K562 (cell line): ENCODE measurements around the gene BPHL. TPM values are rescaled to one million over a fixed set of nuclear protein-coding genes. Genes with fewer than 3 reads are reported as not detected.
A peak's percentile ranks its signal among the peaks of the same experiment; 100 is the strongest.

Experiments used
- ATAC-seq: fragments of 200-7000 bp; cut with Tn5 transposase; 3 replicates; pipeline ENCODE4 v1.9.1; 2020; ENCODE audit warnings: moderate library complexity
- BruUV-seq: library from RNA; stranded (reverse); fragments of 400-500 nt; replicated peaks from 2 replicates; lab custom pipeline; 2021; lab: Mats Ljungman, UMichigan
- CTCF ChIA-PET: fragments of 300-600 bp; formaldehyde crosslinking; extraction: SDS; loops from one replicate; lab custom pipeline; 2021; ENCODE audit warnings: low intra/inter-chr PET ratio; lab: Yijun Ruan, JAX
- POLR2A ChIA-PET: fragments of 300-600, 350-650 bp; sonication (Branson Sonifier 250); formaldehyde crosslinking; extraction: SDS; loops from one replicate; lab custom pipeline; 2021; ENCODE audit warnings: antibody characterized with exemption, inconsistent platforms; lab: Yijun Ruan, JAX
- DNase-seq, 4 experiments: peaks; one replicate each; pipeline versions ENCODE4 v3.0.0 to v3.0.0-alpha.2; 2011 to 2018; ENCODE audit warnings: low spot score in 3 of 4, mixed read lengths in 3 of 4; ENCODE audit errors: extremely low read depth in 1 of 4
- FAIRE-seq: peaks from 2 replicates; lab custom pipeline; 2011; peaks lifted over from hg19 to GRCh38; lab: Jason Lieb, UNC
- H2AFZ ChIP-seq: 2 replicates; pipeline ENCODE4 v1.6.0; 2011; ENCODE audit warnings: low read depth, low read length, control low read depth, inconsistent platforms
- H3K27ac ChIP-seq: fragments of 200-600 bp; 3 replicates; pipeline ENCODE4 v1.8.0; 2011; ENCODE audit warnings: low read depth, mild to moderate bottlenecking, control low read depth, inconsistent platforms, low read length, moderate library complexity, mixed read lengths; ENCODE audit errors: extremely low read depth
- H3K27me3 ChIP-seq, 2 experiments: fragments of 300-600 bp in 1 of 2; 2 replicates in 1 of 2; 3 replicates in 1 of 2; pipeline versions ENCODE4 v1.6.0 to v1.8.0; 2011; ENCODE audit warnings: inconsistent platforms in 2 of 2, low read length in 2 of 2, mild to moderate bottlenecking in 1 of 2, mixed read lengths in 1 of 2, moderate library complexity in 1 of 2; ENCODE audit not compliant: control insufficient read depth in 2 of 2, insufficient read depth in 2 of 2
- H3K36me3 ChIP-seq: fragments of 300-600 bp; 3 replicates; pipeline ENCODE4 v1.8.0; 2011; ENCODE audit warnings: mild to moderate bottlenecking, low read length, inconsistent platforms; ENCODE audit not compliant: control insufficient read depth, insufficient read depth
- H3K4me1 ChIP-seq, 2 experiments: fragments of 200-600 bp in 1 of 2; replicated peaks in 1 of 2; 2 replicates in 1 of 2; 3 replicates in 1 of 2; pipeline versions ENCODE4 v1.5.1 to v1.8.0; 2011; ENCODE audit warnings: inconsistent platforms in 2 of 2, low read length in 2 of 2, mild to moderate bottlenecking in 1 of 2, mixed read lengths in 1 of 2, moderate library complexity in 1 of 2; ENCODE audit not compliant: control insufficient read depth in 2 of 2, insufficient read depth in 2 of 2
- H3K4me2 ChIP-seq: 2 replicates; pipeline ENCODE4 v1.6.1; 2011; ENCODE audit warnings: low read length, control low read depth, inconsistent platforms, mixed read lengths; ENCODE audit not compliant: insufficient read depth
- H3K4me3 ChIP-seq: fragments of 200-600 bp; sonication (generic), shearing (Covaris generic); 2 replicates; pipeline ENCODE4 v1.5.1; 2016; ENCODE audit warnings: control low read depth, inconsistent platforms
- H3K79me2 ChIP-seq: fragments of 200-600 bp; 3 replicates; pipeline ENCODE4 v1.8.0; 2011; ENCODE audit warnings: low read length, inconsistent platforms; ENCODE audit not compliant: control insufficient read depth, insufficient read depth
- H3K9ac ChIP-seq, 2 experiments: 2 replicates each; pipeline versions ENCODE4 v1.6.0 to v1.6.1; 2011; ENCODE audit warnings: low read depth in 2 of 2, low read length in 2 of 2, control low read depth in 1 of 2, inconsistent platforms in 1 of 2, mild to moderate bottlenecking in 1 of 2, mixed read lengths in 1 of 2; ENCODE audit not compliant: insufficient read depth in 1 of 2
- H3K9me1 ChIP-seq: one replicate; pipeline ENCODE4 v1.6.0; 2011; ENCODE audit warnings: inconsistent platforms, mild to moderate bottlenecking, low read length, moderate library complexity; ENCODE audit not compliant: control insufficient read depth, insufficient read depth
- H3K9me3 ChIP-seq: replicated peaks from 2 replicates; pipeline ENCODE4 v1.5.1; 2011; ENCODE audit warnings: low read depth, low read length, inconsistent platforms; ENCODE audit not compliant: control insufficient read depth, insufficient read depth
- H4K20me1 ChIP-seq: replicated peaks from 2 replicates; pipeline ENCODE4 v1.6.1; 2011; ENCODE audit warnings: low read length, inconsistent platforms, mixed read lengths; ENCODE audit not compliant: control insufficient read depth, insufficient read depth
- CXXC5 ChIP-seq: fragments of 250-450 bp; sonication (Bioruptor Pico); IDR thresholded peaks from 2 replicates; pipeline ENCODE4 v1.8.0; 2022; ENCODE audit warnings: inconsistent platforms, mild to moderate bottlenecking, moderate library complexity
- E2F6 ChIP-seq, 2 experiments: IDR thresholded peaks; 2 replicates each; pipeline ENCODE4 v1.6.1; 2011; ENCODE audit warnings: borderline replicate concordance in 1 of 2, control low read depth in 1 of 2, low read depth in 1 of 2, low read length in 1 of 2, mild to moderate bottlenecking in 1 of 2, mixed read lengths in 1 of 2, moderate library complexity in 1 of 2; ENCODE audit not compliant: insufficient read depth in 1 of 2, insufficient read length in 1 of 2, poor library complexity in 1 of 2, severe bottlenecking in 1 of 2; ENCODE audit errors: extremely low read depth in 1 of 2
- GTF2A2 ChIP-seq: IDR thresholded peaks from 2 replicates; pipeline ENCODE4 v1.6.1; 2016; ENCODE audit warnings: mild to moderate bottlenecking, missing genetic modification characterization, missing compliant biosample characterization
- KLF1 ChIP-seq: fragments of 450-650 bp; IDR thresholded peaks from 2 replicates; pipeline ENCODE4 v1.6.1; 2016; ENCODE audit warnings: missing genetic modification characterization, missing compliant biosample characterization
- L3MBTL2 ChIP-seq: fragments of 450-650 bp; IDR thresholded peaks from 2 replicates; pipeline ENCODE4 v1.6.1; 2016; ENCODE audit warnings: mild to moderate bottlenecking, moderate library complexity
- MEF2D ChIP-seq: conservative IDR thresholded peaks from 2 replicates; pipeline ENCODE4 v1.6.1; 2016; ENCODE audit warnings: low read depth, missing genetic modification characterization, missing compliant biosample characterization
- THRAP3 ChIP-seq: fragments of 450-650 bp; IDR thresholded peaks from 2 replicates; pipeline ENCODE4 v1.6.1; 2016; ENCODE audit warnings: mild to moderate bottlenecking, inconsistent platforms, borderline replicate concordance
- ZFX ChIP-seq: sonication (generic); formaldehyde crosslinking; IDR thresholded peaks from 2 replicates; pipeline ENCODE4 v1.8.0; 2022; ENCODE audit warnings: mild to moderate bottlenecking, missing genetic modification reagents, moderate library complexity
- ZKSCAN3 ChIP-seq: fragments of 250-450 bp; sonication (Bioruptor Pico); IDR thresholded peaks from 2 replicates; pipeline ENCODE4 v1.4.0; 2020
- ZNF740 ChIP-seq, 3 experiments: fragments of 200-800 bp in 1 of 3; sonication (Bioruptor generic) in 1 of 3; sonication (generic) in 1 of 3; formaldehyde crosslinking in 1 of 3; IDR thresholded peaks; 2 replicates each; pipeline versions ENCODE4 v1.6.1 to v1.8.0; 2016 to 2022; ENCODE audit warnings: mild to moderate bottlenecking in 2 of 3, missing compliant biosample characterization in 2 of 3, missing genetic modification characterization in 2 of 3, missing genetic modification reagents in 1 of 3
- WGBS: fragments of 100-300 bp; shearing (Covaris generic); methylation state at CpG from one replicate; pipeline ENCODE4 v1.1.6; 2016; ENCODE audit warnings: low coverage, mixed read lengths; ENCODE audit not compliant: insufficient coverage; ENCODE audit errors: missing lambda C conversion rate; 5-methylcytosine and 5-hydroxymethylcytosine counted together
- in situ Hi-C: fragments of 300-500 bp; cut with MboI; formaldehyde crosslinking; loops from 4 replicates; pipeline ENCODE4 v1.15.0; 2018; ENCODE audit warnings: inconsistent platforms, mixed read lengths
- intact Hi-C: fragments of 100-400 bp; cut with micrococcal nuclease; formaldehyde crosslinking; loops from 2 replicates; pipeline ENCODE4 v1.14.2; 2022
- polyA plus RNA-seq, 8 experiments: library from polyadenylated mRNA; depleted of rRNA in 4 of 8; stranded (reverse) in 5 of 8; unstranded in 3 of 8; fragments of >200 nt; fragmentation: Nextera tagmentation in 2 of 8; fragmentation: Illumina TruSeq in 1 of 8; extraction: Ambion mirVana in 2 of 8; extraction: Trizol in 1 of 8; gene quantifications; 2 replicates each; pipeline versions ENCODE4 v1.2.1 to v1.2.3, GENCODE V29; 2011 to 2014; ENCODE audit warnings: inconsistent platforms in 1 of 8, missing spikeins in 1 of 8
- total RNA-seq, 7 experiments: library from RNA; depleted of rRNA in 6 of 7; stranded (reverse); fragments of >200 nt in 6 of 7; fragmentation: Illumina TruSeq in 2 of 7; extraction: Trizol in 2 of 7; gene quantifications; 2 replicates each; pipeline versions ENCODE4 v1.2.1 to v1.2.3, GENCODE V29; 2011 to 2021; ENCODE audit warnings: low replicate concordance in 1 of 7
- TF ChIP-seq, protein P1 (sequence below): sonication (generic); formaldehyde crosslinking; IDR thresholded peaks from 2 replicates; pipeline ENCODE4 v1.9.0; 2022; ENCODE audit warnings: mild to moderate bottlenecking, missing genetic modification reagents
- TF ChIP-seq, protein P2 (sequence below): fragments of 250-450 bp; sonication (Bioruptor Pico); IDR thresholded peaks from 2 replicates; pipeline ENCODE4 v1.8.0; 2021; ENCODE audit warnings: mild to moderate bottlenecking, moderate library complexity
- TF ChIP-seq, protein P3 (sequence below): fragments of 450-650 bp; IDR thresholded peaks from 2 replicates; pipeline ENCODE4 v1.6.1; 2016; ENCODE audit warnings: low read depth, mild to moderate bottlenecking, moderate library complexity

The BPHL gene
- total and polyA plus RNA-seq, 9 of the 15 experiments (the other 6 are each of a cell fraction or from before 2014, with no cell fraction given), result 3.5 to 17.4 (median 8.2) TPM

GRCh38 chr6:3175715-3176402 is 57.3 kb downstream of the BPHL start:
- Histone ChIP-seq H3K9me3 (0 out of 2 replicates have a peak, but pooled peaks cover 2% of the 10 kb centered on the region), H3K9ac (peak overlapping the region in 1 of 2 experiments; percentile 83; a peak in 2 of 4 replicates), H4K20me1 (no peaks in the 10 kb centered on the region), H3K4me3 (no peak overlapping the region), H3K4me2 (0 out of 2 replicates have a peak overlapping the region, but pooled peaks have one; percentile 0), H3K36me3 (no peaks in the 10 kb centered on the region), H3K27ac (0 out of 3 replicates have a peak overlapping the region, but pooled peaks have one; percentile 31), H3K27me3 (peaks cover 0 to 4% of the 10 kb centered on the region in 2 experiments; a peak in 1 of 5 replicates), H3K9me1 (no peaks in the 10 kb centered on the region), H3K79me2 (no peaks in the 10 kb centered on the region; the same call in 2 of the 3 replicates), H3K4me1 (peaks cover 37 to 50% of the 10 kb centered on the region in 2 experiments), H2AFZ (peak overlapping the region; percentile 77)
- BruUV-seq, result no TSS peak
- in situ Hi-C loops (no loop called here), intact Hi-C loops (no loop called here)
- FAIRE-seq (no peak), DNase-seq (no peak), ATAC-seq (peak; percentile 28; the same call in 2 of the 3 replicates)
- POLR2A ChIA-PET, result interaction anchor here (0.7 to 1.6 kb wide), 6 partner anchors 10 to 83 kb away, joined by 3 to 4 read pairs (median 4); no protein-coding TSS in a partner anchor
- CTCF ChIA-PET, result no interaction called here
- WGBS, result 32% methylated on average over 11 of the region's 11 CpGs
- no peak for TF ChIP-seq ZKSCAN3
- TF ChIP-seq THRAP3, result no peak
- peak; percentile 33; the same call in 1 of the 2 replicates for TF ChIP-seq CXXC5 (CRISPR knock-in tag)
- TF ChIP-seq ZNF740 (CRISPR knock-in tag; IDR thresholded peaks at IDR 0.05), result peak; percentile 52; the same call in 1 of the 2 replicates
- TF ChIP-seq ZNF740 (tag; IDR thresholded peaks at IDR 0.05), result no peak
- TF ChIP-seq E2F6 (IDR thresholded peaks at IDR 0.05; ENCODE audit: borderline replicate concordance in 1 of 2, extremely low read depth in 1 of 2, insufficient read depth in 1 of 2, insufficient read length in 1 of 2, low read depth in 1 of 2, low read length in 1 of 2, poor library complexity in 1 of 2, severe bottlenecking in 1 of 2), result peak in 1 of 2 experiments; percentile 51
- TF ChIP-seq, protein P1, sequence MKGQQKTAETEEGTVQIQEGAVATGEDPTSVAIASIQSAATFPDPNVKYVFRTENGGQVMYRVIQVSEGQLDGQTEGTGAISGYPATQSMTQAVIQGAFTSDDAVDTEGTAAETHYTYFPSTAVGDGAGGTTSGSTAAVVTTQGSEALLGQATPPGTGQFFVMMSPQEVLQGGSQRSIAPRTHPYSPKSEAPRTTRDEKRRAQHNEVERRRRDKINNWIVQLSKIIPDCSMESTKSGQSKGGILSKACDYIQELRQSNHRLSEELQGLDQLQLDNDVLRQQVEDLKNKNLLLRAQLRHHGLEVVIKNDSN (CRISPR knock-in tag), result peak; percentile 78
- 0 out of 2 replicates have a peak, but pooled peaks have one; percentile 30 for TF ChIP-seq KLF1 (tag)
- TF ChIP-seq ZFX, result peak; percentile 42
- TF ChIP-seq GTF2A2 (tag), result no peak
- peak; percentile 81 for TF ChIP-seq L3MBTL2
- TF ChIP-seq, protein P2, sequence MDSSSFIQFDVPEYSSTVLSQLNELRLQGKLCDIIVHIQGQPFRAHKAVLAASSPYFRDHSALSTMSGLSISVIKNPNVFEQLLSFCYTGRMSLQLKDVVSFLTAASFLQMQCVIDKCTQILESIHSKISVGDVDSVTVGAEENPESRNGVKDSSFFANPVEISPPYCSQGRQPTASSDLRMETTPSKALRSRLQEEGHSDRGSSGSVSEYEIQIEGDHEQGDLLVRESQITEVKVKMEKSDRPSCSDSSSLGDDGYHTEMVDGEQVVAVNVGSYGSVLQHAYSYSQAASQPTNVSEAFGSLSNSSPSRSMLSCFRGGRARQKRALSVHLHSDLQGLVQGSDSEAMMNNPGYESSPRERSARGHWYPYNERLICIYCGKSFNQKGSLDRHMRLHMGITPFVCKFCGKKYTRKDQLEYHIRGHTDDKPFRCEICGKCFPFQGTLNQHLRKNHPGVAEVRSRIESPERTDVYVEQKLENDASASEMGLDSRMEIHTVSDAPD (CRISPR knock-in tag), result no peak
- TF ChIP-seq, protein P3, sequence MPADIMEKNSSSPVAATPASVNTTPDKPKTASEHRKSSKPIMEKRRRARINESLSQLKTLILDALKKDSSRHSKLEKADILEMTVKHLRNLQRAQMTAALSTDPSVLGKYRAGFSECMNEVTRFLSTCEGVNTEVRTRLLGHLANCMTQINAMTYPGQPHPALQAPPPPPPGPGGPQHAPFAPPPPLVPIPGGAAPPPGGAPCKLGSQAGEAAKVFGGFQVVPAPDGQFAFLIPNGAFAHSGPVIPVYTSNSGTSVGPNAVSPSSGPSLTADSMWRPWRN, result no peak
- TF ChIP-seq MEF2D (tag), result no peak
